HepG2 (cell line): Measurements from ENCODE around the gene PRR36. TPM values are rescaled to one million over a fixed set of nuclear protein-coding genes. Genes with fewer than 3 reads are reported as not detected.

Experiments used
- ARHGAP35 ChIP-seq: sonication (generic); formaldehyde crosslinking; IDR thresholded peaks from 2 replicates; pipeline ENCODE4 v1.9.0; 2022; ENCODE audit warnings: mild to moderate bottlenecking, inconsistent platforms, moderate library complexity, missing genetic modification reagents, borderline replicate concordance
- BHLHE40 ChIP-seq: IDR thresholded peaks from 2 replicates; pipeline ENCODE4 v1.6.1; 2011; ENCODE audit warnings: low read length, improper control_type of control experiment
- ELF1 ChIP-seq: sonication (generic); formaldehyde crosslinking; IDR thresholded peaks from 2 replicates; pipeline ENCODE4 v1.4.0; 2020; ENCODE audit warnings: missing genetic modification reagents
- EP300 ChIP-seq, 3 experiments: sonication (generic) in 1 of 3; formaldehyde crosslinking in 1 of 3; IDR thresholded peaks; 2 replicates each; pipeline versions ENCODE4 v1.5.1 to v1.6.1; 2011 to 2020; ENCODE audit warnings: low read depth in 2 of 3, low read length in 2 of 3, borderline replicate concordance in 1 of 3, improper control_type of control experiment in 1 of 3, mild to moderate bottlenecking in 1 of 3, missing genetic modification reagents in 1 of 3, moderate library complexity in 1 of 3
- HOXD1 ChIP-seq: sonication (generic); formaldehyde crosslinking; IDR thresholded peaks from 2 replicates; pipeline ENCODE4 v1.5.0; 2020; ENCODE audit warnings: missing genetic modification reagents
- MAF1 ChIP-seq: sonication (generic); formaldehyde crosslinking; IDR thresholded peaks from 2 replicates; pipeline ENCODE4 v1.5.0; 2020; ENCODE audit warnings: missing genetic modification reagents, borderline replicate concordance
- MTA1 ChIP-seq: sonication (generic); formaldehyde crosslinking; IDR thresholded peaks from 2 replicates; pipeline ENCODE4 v1.4.0; 2020; ENCODE audit warnings: missing genetic modification reagents, mild to moderate bottlenecking, borderline replicate concordance
- MXD4 ChIP-seq: IDR thresholded peaks from 2 replicates; pipeline ENCODE4 v1.6.1; 2016; ENCODE audit warnings: mild to moderate bottlenecking, missing biosample characterization, missing genetic modification reagents
- NFE2L2 ChIP-seq: fragments of 150-350 bp; IDR thresholded peaks from 2 replicates; pipeline ENCODE4 v1.6.1; 2014; ENCODE audit warnings: low read length
- PHB2 ChIP-seq: fragments of 450-650 bp; IDR thresholded peaks from 2 replicates; pipeline ENCODE4 v1.6.1; 2018; ENCODE audit not compliant: partially characterized antibody
- RBAK ChIP-seq: sonication (generic); formaldehyde crosslinking; IDR thresholded peaks from 2 replicates; pipeline ENCODE4 v1.5.1; 2020; ENCODE audit warnings: mild to moderate bottlenecking, missing genetic modification reagents
- SRSF9 ChIP-seq: fragments of 200-400 bp; formaldehyde crosslinking; IDR thresholded peaks from 2 replicates; pipeline ENCODE4 v1.6.1; 2018; ENCODE audit warnings: borderline replicate concordance, mild to moderate bottlenecking, low read depth, low read length; ENCODE audit not compliant: insufficient read depth, poor library complexity, severe bottlenecking
- TBP ChIP-seq: sonication (generic); formaldehyde crosslinking; IDR thresholded peaks from 2 replicates; pipeline ENCODE4 v1.5.0; 2020; ENCODE audit warnings: missing genetic modification reagents
- TGIF2 ChIP-seq: IDR thresholded peaks from 2 replicates; pipeline ENCODE4 v1.6.1; 2016; ENCODE audit warnings: control low read depth, missing compliant biosample characterization
- U2AF2 ChIP-seq: fragments of 200-400 bp; formaldehyde crosslinking; IDR thresholded peaks from 2 replicates; pipeline ENCODE4 v1.6.1; 2017; ENCODE audit warnings: low read depth, mild to moderate bottlenecking, low read length
- YY1 ChIP-seq: IDR thresholded peaks from 2 replicates; pipeline ENCODE4 v1.6.1; 2011; ENCODE audit warnings: low read length, low read depth, moderate library complexity, mild to moderate bottlenecking; ENCODE audit not compliant: insufficient read depth, insufficient replicate concordance
- ZBTB1 ChIP-seq: sonication (generic); formaldehyde crosslinking; IDR thresholded peaks from 2 replicates; pipeline ENCODE4 v1.4.0; 2020; ENCODE audit warnings: missing genetic modification reagents, borderline replicate concordance
- ZKSCAN1 ChIP-seq: fragments of 150-350 bp; IDR thresholded peaks from 2 replicates; pipeline ENCODE4 v1.6.1; 2014; ENCODE audit warnings: low read length
- ZMYM2 ChIP-seq: sonication (generic); formaldehyde crosslinking; IDR thresholded peaks from 2 replicates; pipeline ENCODE4 v1.8.0; 2022; ENCODE audit warnings: mild to moderate bottlenecking, missing genetic modification reagents
- ZNF543 ChIP-seq: sonication (generic); formaldehyde crosslinking; IDR thresholded peaks from 2 replicates; pipeline ENCODE4 v1.4.0; 2020; ENCODE audit warnings: mild to moderate bottlenecking, missing genetic modification reagents
- ZNF547 ChIP-seq: sonication (generic); formaldehyde crosslinking; IDR thresholded peaks from 2 replicates; pipeline ENCODE4 v1.5.1; 2020; ENCODE audit warnings: mild to moderate bottlenecking, missing genetic modification reagents
- ZNF674 ChIP-seq: sonication (generic); formaldehyde crosslinking; IDR thresholded peaks from 2 replicates; pipeline ENCODE4 v1.5.0; 2020; ENCODE audit warnings: low read depth, mild to moderate bottlenecking, missing genetic modification reagents
- polyA plus RNA-seq, 8 experiments: library from polyadenylated mRNA; depleted of rRNA in 3 of 8; stranded (reverse) in 7 of 8; unstranded in 1 of 8; fragments of >200 nt; fragmentation: Illumina TruSeq in 4 of 8; extraction: Trizol in 4 of 8; gene quantifications; 2 replicates each; pipeline versions ENCODE4 v1.2.1 to v1.2.3, GENCODE V29; 2011 to 2016; ENCODE audit warnings: low read depth in 4 of 8, missing spikeins in 1 of 8, mixed read lengths in 1 of 8; ENCODE audit not compliant: insufficient read depth in 1 of 8
- total RNA-seq, 5 experiments: library from RNA; depleted of rRNA; stranded (reverse); fragments of >200 nt; fragmentation: Illumina TruSeq; extraction: Trizol; gene quantifications; 2 replicates each; pipeline ENCODE4 v1.2.3, GENCODE V29; 2016; ENCODE audit warnings: low read depth in 1 of 5
- TF ChIP-seq, protein P1 (sequence below): IDR thresholded peaks from 2 replicates; pipeline ENCODE4 v1.6.1; 2012; ENCODE audit warnings: low read depth, low read length, improper control_type of control experiment
- TF ChIP-seq, protein P2 (sequence below): sonication (generic); formaldehyde crosslinking; IDR thresholded peaks from 2 replicates; pipeline ENCODE4 v1.8.1; 2023; ENCODE audit warnings: mild to moderate bottlenecking, missing genetic modification reagents

The PRR36 gene
- total and polyA plus RNA-seq, 2 of the 13 experiments (the other 11 are each of a cell fraction or from before 2014, with no cell fraction given) = 0.07 to 0.17 TPM

DNA sequence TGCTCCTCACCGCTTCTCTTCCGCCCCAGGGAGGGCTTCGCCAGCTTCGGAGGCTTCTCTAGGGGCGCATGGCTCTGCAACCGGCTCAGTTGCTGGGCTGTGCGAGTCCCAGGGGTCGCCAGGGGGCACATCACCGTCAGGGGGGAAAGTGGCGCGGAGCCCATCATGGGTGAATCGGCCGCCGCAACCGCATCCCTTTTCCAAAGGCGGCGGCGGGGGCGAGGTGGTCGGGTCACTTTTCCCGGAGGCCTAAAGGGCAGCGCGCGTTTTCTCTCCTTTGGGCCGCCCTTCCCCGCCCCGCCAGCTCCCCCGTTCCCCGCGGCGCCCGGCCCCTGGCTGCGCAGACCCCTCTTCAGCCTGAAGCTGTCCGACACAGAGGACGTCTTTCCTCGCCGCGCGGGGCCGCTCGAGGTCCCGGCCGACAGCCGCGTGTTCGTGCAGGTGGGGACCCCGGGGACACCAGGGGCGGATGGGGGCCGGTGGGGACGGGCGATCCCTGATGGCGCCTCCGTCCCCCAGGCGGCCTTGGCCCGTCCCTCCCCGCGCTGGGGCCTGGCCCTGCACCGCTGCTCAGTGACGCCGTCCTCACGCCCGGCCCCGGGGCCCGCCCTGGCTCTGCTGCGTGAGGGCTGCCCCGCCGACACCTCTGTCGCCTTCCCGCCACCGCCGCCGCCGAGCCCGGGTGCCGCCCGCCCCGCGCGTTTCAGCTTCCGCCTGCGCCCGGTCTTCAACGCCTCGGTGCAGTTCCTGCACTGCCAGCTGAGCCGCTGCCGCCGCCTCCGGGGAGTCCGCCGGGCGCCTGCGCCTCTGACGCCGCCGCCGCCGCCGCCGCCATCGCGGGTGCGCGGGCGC is 42.1 kb upstream of the PRR36 start (continued):
- TF ChIP-seq MXD4 (no peak), RBAK (no peak), NFE2L2 (no peak), ZMYM2 (CRISPR knock-in tag) (no peak), ARHGAP35 (CRISPR knock-in tag) (no peak), MAF1 (no peak), HOXD1 (CRISPR knock-in tag) (peak; percentile 75; the same call in 1 of the 2 replicates), SRSF9 (no peak), ZKSCAN1 (no peak), ELF1 (CRISPR knock-in tag) (no peak), ZNF543 (CRISPR knock-in tag) (no peak), TBP (CRISPR knock-in tag) (no peak), ZNF547 (CRISPR knock-in tag) (no peak), ZNF674 (CRISPR knock-in tag) (no peak), EP300 (IDR thresholded peaks at IDR 0.05; ENCODE audit: low read depth in 2 of 2, low read length in 2 of 2) (no peak), EP300 (CRISPR knock-in tag; IDR thresholded peaks at IDR 0.05; ENCODE audit: borderline replicate concordance) (no peak), ZBTB1 (CRISPR knock-in tag) (no peak), YY1 (peak; percentile 75), TGIF2 (no peak), BHLHE40 (no peak), MTA1 (CRISPR knock-in tag) (0 out of 2 replicates have a peak, but pooled peaks have one; percentile 55), U2AF2 (no peak), PHB2 (no peak)
- TF ChIP-seq, protein P1, sequence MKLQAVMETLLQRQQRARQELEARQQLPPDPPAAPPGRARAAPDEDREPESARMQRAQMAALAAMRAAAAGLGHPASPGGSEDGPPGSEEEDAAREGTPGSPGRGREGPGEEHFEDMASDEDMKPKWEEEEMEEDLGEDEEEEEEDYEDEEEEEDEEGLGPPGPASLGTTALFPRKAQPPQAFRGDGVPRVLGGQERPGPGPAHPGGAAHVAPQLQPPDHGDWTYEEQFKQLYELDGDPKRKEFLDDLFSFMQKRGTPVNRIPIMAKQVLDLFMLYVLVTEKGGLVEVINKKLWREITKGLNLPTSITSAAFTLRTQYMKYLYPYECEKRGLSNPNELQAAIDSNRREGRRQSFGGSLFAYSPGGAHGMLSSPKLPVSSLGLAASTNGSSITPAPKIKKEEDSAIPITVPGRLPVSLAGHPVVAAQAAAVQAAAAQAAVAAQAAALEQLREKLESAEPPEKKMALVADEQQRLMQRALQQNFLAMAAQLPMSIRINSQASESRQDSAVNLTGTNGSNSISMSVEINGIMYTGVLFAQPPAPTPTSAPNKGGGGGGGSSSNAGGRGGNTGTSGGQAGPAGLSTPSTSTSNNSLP = no peak
- TF ChIP-seq, protein P2, sequence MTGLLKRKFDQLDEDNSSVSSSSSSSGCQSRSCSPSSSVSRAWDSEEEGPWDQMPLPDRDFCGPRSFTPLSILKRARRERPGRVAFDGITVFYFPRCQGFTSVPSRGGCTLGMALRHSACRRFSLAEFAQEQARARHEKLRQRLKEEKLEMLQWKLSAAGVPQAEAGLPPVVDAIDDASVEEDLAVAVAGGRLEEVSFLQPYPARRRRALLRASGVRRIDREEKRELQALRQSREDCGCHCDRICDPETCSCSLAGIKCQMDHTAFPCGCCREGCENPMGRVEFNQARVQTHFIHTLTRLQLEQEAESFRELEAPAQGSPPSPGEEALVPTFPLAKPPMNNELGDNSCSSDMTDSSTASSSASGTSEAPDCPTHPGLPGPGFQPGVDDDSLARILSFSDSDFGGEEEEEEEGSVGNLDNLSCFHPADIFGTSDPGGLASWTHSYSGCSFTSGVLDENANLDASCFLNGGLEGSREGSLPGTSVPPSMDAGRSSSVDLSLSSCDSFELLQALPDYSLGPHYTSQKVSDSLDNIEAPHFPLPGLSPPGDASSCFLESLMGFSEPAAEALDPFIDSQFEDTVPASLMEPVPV = 0 out of 2 replicates have a peak, but pooled peaks have one; percentile 50
